SIG-M5 treated with dmso at 0.1 percent for 504 hours (cell line): ENCODE data around the gene GSDME.
"Not testable (repeated sequence)": the region's sequence is repeated elsewhere in the genome, so short reads cannot be mapped to it uniquely, and the experiment has no call there.

Experiments
- DNase-seq: peaks from one replicate; lab custom pipeline; 2025; ENCODE audit not compliant: unreplicated experiment; lab: John Stamatoyannopoulos, UW

Gene GSDME

GRCh38 chr7:24757353-24758275 is at the start of gene GSDME:
Gene GSDME (minus strand): TSS chr7:24757464. CDS start chr7:24749774, 7,690 bp downstream.
- DNase-seq, result no peak

- DNase-seq, result no peak
These were observed 45.0 kb upstream of the GSDME start for GRCh38 chr7:24802300-24802699.

GRCh38 chr7:24801883-24802282 is 44.6 kb upstream of the GSDME start:
- no peak for DNase-seq

- DNase-seq, result no peak
These were observed 43.4 kb upstream of the GSDME start for GRCh38 chr7:24800667-24801066.

- no peak for DNase-seq
These were observed 42.8 kb upstream of the GSDME start for GRCh38 chr7:24800073-24800472.

- no peak for DNase-seq
These were observed 42.2 kb upstream of the GSDME start for GRCh38 chr7:24799506-24799905.

- no peak for DNase-seq
These were observed 41.0 kb upstream of the GSDME start for GRCh38 chr7:24798261-24798660.

- no peak for DNase-seq
These were observed 40.0 kb upstream of the GSDME start for GRCh38 chr7:24797270-24797669.

- no peak for DNase-seq
These were observed 38.1 kb upstream of the GSDME start for GRCh38 chr7:24795407-24795767.

- not testable (repeated sequence) for DNase-seq
These were observed 37.6 kb upstream of the GSDME start for GRCh38 chr7:24794751-24795406.

GRCh38 chr7:24793982-24794648 is 36.9 kb upstream of the GSDME start:
- peak; percentile 1 for DNase-seq

- no peak for DNase-seq
These were observed 31.8 kb upstream of the GSDME start for GRCh38 chr7:24788961-24789576.

- DNase-seq, result no peak
These were observed 30.8 kb upstream of the GSDME start for GRCh38 chr7:24788075-24788474.

GRCh38 chr7:24786941-24787340 is 29.7 kb upstream of the GSDME start:
- DNase-seq, result peak; percentile 94

GRCh38 chr7:24786306-24786705 is 29.0 kb upstream of the GSDME start:
- DNase-seq, result peak; percentile 90

GRCh38 chr7:24784277-24784676 is 27.0 kb upstream of the GSDME start:
- no peak for DNase-seq

GRCh38 chr7:24783698-24784097 is 26.4 kb upstream of the GSDME start:
- no peak for DNase-seq

- DNase-seq, result peak; percentile 71
These were observed 23.8 kb upstream of the GSDME start for GRCh38 chr7:24781106-24781505.

GRCh38 chr7:24779283-24779655 is 22.0 kb upstream of the GSDME start:
- DNase-seq, result no peak

- peak; percentile 93 for DNase-seq
These were observed 21.4 kb upstream of the GSDME start for GRCh38 chr7:24778543-24779282.

- DNase-seq, result no peak
These were observed 20.5 kb upstream of the GSDME start for GRCh38 chr7:24777806-24778205.
